Peyer's patch (tissue), 4 donors: ENCODE measurements around the gene IGDCC3. TPM values are rescaled to one million over a fixed set of nuclear protein-coding genes. Genes with fewer than 3 reads are reported as not detected.

Source experiments
- DNase-seq, 3 donors: peaks; one replicate each; pipeline ENCODE4 v3.0.0-alpha.2; 2017 to 2019
- H3K27ac ChIP-seq, 4 donors: fragments of 200-600 bp; sonication (generic); one replicate each; pipeline ENCODE4 v1.5.1; 2016 to 2019
- H3K27me3 ChIP-seq, 2 donors: fragments of 200-600 bp; sonication (generic); one replicate each; pipeline ENCODE4 v1.5.1; 2019
- H3K36me3 ChIP-seq, 3 donors: fragments of 200-600 bp; sonication (generic); one replicate each; pipeline ENCODE4 v1.5.1; 2016 to 2019
- H3K4me1 ChIP-seq, 4 donors: fragments of 200-600 bp; sonication (generic); one replicate each; pipeline ENCODE4 v1.5.1; 2016 to 2019
- H3K4me3 ChIP-seq, 4 donors: fragments of 200-600 bp; sonication (generic); 1 replicate in 3 of 4; 2 replicates in 1 of 4; pipeline ENCODE4 v1.5.1; 2016 to 2019; ENCODE audit warnings: mild to moderate bottlenecking in 1 of 4
- H3K9me3 ChIP-seq, 4 donors: fragments of 200-600 bp; sonication (generic); one replicate each; pipeline ENCODE4 v1.5.1; 2016 to 2019; ENCODE audit warnings: mild to moderate bottlenecking in 1 of 4
- CTCF ChIP-seq, 6 experiments: fragments of 450-650 bp in 4 of 6; fragments of 200-600 bp in 2 of 6; sonication (generic) in 1 of 6; IDR thresholded peaks; one replicate each; pipeline ENCODE4 v1.5.1; 2017 to 2019; ENCODE audit warnings: antibody characterized with exemption in 6 of 6, mild to moderate bottlenecking in 3 of 6, moderate library complexity in 1 of 6
- POLR2A ChIP-seq, 2 donors: fragments of 450-650 bp; IDR thresholded peaks; one replicate each; pipeline ENCODE4 v1.5.1; 2017; ENCODE audit warnings: antibody characterized with exemption in 2 of 2, mild to moderate bottlenecking in 2 of 2, moderate library complexity in 2 of 2
- total RNA-seq, 4 donors: library from RNA; depleted of rRNA; stranded (reverse); fragments of >200 nt; gene quantifications; one replicate each; pipeline ENCODE4 v1.1.0, GENCODE V29; 2016

The IGDCC3 gene
- total RNA-seq, 4 donors from 2014 or later = not detected

GRCh38 chr15:65413760-65414144 lies 36.0 kb upstream of the IGDCC3 start:
- no peak for TF ChIP-seq POLR2A (IDR thresholded peaks at IDR 0.05)
- no peak for TF ChIP-seq CTCF (IDR thresholded peaks at IDR 0.05)
- peaks cover 0 to 8% (median 0%) of the 10 kb centered on the region in 4 donors for H3K4me1 ChIP-seq
- no peaks in the 10 kb centered on the region for H3K9me3 ChIP-seq
- H3K4me3 ChIP-seq = no peak overlapping the region
- no peaks in the 10 kb centered on the region for H3K27me3 ChIP-seq
- no peak for DNase-seq
- no peaks in the 10 kb centered on the region for H3K36me3 ChIP-seq
- no peak overlapping the region for H3K27ac ChIP-seq

- Histone ChIP-seq H3K9me3 (no peaks in the 10 kb centered on the region), H3K36me3 (no peaks in the 10 kb centered on the region), H3K4me1 (peaks cover 0 to 8% (median 0%) of the 10 kb centered on the region in 4 donors), H3K4me3 (no peak overlapping the region), H3K27ac (no peak overlapping the region), H3K27me3 (no peaks in the 10 kb centered on the region)
- TF ChIP-seq POLR2A (IDR thresholded peaks at IDR 0.05) (no peak), CTCF (IDR thresholded peaks at IDR 0.05) (no peak)
- DNase-seq = no peak
Measured at GRCh38 chr15:65413051-65413759, 35.4 kb upstream of the IGDCC3 start.

DNA sequence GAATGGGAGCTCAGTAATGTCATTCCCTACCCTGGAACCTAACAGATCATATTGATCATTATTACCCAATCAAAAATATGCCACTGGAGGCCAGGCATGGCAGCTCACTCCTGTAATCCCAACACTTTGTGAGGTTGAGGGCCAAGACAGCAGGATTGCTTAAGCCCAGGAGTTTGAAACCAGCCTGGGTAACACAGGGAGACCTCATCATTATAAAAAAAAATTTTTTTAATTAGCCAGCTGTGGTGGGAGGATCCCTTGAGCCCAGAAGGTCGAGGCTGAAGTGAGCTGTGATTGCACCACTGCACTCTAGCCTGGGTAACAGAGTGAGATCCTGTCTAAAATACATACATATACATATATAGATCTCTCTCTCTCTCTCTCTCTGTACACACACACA lies 34.8 kb upstream of the IGDCC3 start:
- no peak for DNase-seq
- Histone ChIP-seq H3K4me3 (no peak overlapping the region), H3K27me3 (no peaks in the 10 kb centered on the region), H3K27ac (no peak overlapping the region), H3K9me3 (no peaks in the 10 kb centered on the region), H3K36me3 (no peaks in the 10 kb centered on the region), H3K4me1 (peaks cover 0 to 8% (median 0%) of the 10 kb centered on the region in 4 donors)
- no peak for TF ChIP-seq POLR2A (IDR thresholded peaks at IDR 0.05)
- TF ChIP-seq CTCF (IDR thresholded peaks at IDR 0.05) = no peak

GRCh38 chr15:65411465-65412071 lies 33.8 kb upstream of the IGDCC3 start:
- H3K9me3 ChIP-seq = no peaks in the 10 kb centered on the region
- H3K4me3 ChIP-seq = no peak overlapping the region
- H3K4me1 ChIP-seq = peaks cover 0 to 8% (median 0%) of the 10 kb centered on the region in 4 donors

DNA sequence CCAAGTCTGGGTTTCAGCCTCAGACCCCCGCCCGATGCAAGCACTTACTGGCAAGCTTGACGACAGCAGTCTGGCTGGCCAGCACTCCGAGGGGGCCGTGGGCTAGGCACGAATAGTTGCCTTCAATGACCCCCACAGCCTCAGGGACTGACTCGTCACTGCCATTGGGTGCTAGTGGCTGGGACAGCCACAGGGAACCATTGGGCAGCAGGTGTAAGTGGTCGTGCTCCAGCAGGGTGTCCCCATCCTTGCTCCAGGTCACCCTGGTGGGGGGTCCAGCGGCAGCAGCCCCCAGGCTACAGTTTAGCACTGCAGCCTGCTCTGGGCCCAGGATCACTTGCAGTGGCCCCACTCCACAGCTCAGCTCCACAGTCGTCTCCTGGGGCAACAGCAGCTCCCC lies 33.2 kb upstream of the IGDCC3 start:
- no peak for DNase-seq
- no peaks in the 10 kb centered on the region for H3K36me3 ChIP-seq
- H3K9me3 ChIP-seq = no peaks in the 10 kb centered on the region
- no peak overlapping the region for H3K4me3 ChIP-seq
- H3K4me1 ChIP-seq = peaks cover 0 to 8% (median 0%) of the 10 kb centered on the region in 4 donors
- no peaks in the 10 kb centered on the region for H3K27me3 ChIP-seq
- no peak overlapping the region for H3K27ac ChIP-seq
- no peak for TF ChIP-seq CTCF (IDR thresholded peaks at IDR 0.05)

More at GRCh38 chr15:65411465-65412071, 33.8 kb upstream of the IGDCC3 start:
- H3K27me3 ChIP-seq = no peaks in the 10 kb centered on the region
- no peaks in the 10 kb centered on the region for H3K36me3 ChIP-seq
- DNase-seq = no peak
- H3K27ac ChIP-seq = no peak overlapping the region
- no peak for TF ChIP-seq POLR2A (IDR thresholded peaks at IDR 0.05)
- no peak for TF ChIP-seq CTCF (IDR thresholded peaks at IDR 0.05)
